ENCODE measurements around the gene MFSD1. TPM values are rescaled to one million over a fixed set of nuclear protein-coding genes. Genes with fewer than 3 reads are reported as not detected.

MFSD1 gene
- total and polyA plus RNA-seq, 12 donors: 20.4 to 118 (median 76.9) TPM

DNA sequence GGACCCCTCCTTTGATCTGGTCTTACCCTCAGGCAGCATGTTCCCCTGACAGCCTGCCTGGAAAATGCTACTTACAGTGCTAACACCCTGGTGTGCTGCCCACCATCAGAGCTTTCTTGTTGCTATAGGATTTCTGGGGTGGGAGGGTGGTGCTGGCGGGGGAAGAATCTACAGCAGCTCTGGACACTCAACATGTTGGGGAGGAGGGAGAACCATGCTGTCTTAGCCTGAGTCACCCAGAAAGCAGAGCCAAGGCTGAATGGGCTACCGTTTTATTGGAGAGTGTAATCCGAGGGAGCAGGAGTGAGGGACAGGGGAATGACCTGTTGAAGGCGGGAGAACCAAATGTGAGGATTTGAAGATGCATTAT, 45.6 kb downstream of the MFSD1 start:
- H3K36me3 ChIP-seq (replicated peaks in 1 of 2): no peaks in the 10 kb centered on the region
- TF ChIP-seq, protein P1, sequence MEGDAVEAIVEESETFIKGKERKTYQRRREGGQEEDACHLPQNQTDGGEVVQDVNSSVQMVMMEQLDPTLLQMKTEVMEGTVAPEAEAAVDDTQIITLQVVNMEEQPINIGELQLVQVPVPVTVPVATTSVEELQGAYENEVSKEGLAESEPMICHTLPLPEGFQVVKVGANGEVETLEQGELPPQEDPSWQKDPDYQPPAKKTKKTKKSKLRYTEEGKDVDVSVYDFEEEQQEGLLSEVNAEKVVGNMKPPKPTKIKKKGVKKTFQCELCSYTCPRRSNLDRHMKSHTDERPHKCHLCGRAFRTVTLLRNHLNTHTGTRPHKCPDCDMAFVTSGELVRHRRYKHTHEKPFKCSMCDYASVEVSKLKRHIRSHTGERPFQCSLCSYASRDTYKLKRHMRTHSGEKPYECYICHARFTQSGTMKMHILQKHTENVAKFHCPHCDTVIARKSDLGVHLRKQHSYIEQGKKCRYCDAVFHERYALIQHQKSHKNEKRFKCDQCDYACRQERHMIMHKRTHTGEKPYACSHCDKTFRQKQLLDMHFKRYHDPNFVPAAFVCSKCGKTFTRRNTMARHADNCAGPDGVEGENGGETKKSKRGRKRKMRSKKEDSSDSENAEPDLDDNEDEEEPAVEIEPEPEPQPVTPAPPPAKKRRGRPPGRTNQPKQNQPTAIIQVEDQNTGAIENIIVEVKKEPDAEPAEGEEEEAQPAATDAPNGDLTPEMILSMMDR (IDR thresholded peaks at IDR 0.05): no peak
- no peak for TF ChIP-seq POLR2A (IDR thresholded peaks at IDR 0.05)
- H3K4me3 ChIP-seq: no peak overlapping the region
- no peak overlapping the region for H3K27ac ChIP-seq
- H3K27me3 ChIP-seq: no peaks in the 10 kb centered on the region
- WGBS, 4 donors: 54 to 67% (median 60%) methylated on average over 4 of the region's 4 CpGs
- intact Hi-C loops (cut with DNase I): loop anchor here (5.0 to 10.0 kb wide), 2 partner anchors 287 to 415 kb away; no protein-coding TSS in a partner anchor
- DNase-seq: no peak
- no peaks in the 10 kb centered on the region for H3K4me1 ChIP-seq (replicated peaks in 1 of 2)
- H3K9me3 ChIP-seq (replicated peaks in 1 of 3): no peaks in the 10 kb centered on the region

DNA sequence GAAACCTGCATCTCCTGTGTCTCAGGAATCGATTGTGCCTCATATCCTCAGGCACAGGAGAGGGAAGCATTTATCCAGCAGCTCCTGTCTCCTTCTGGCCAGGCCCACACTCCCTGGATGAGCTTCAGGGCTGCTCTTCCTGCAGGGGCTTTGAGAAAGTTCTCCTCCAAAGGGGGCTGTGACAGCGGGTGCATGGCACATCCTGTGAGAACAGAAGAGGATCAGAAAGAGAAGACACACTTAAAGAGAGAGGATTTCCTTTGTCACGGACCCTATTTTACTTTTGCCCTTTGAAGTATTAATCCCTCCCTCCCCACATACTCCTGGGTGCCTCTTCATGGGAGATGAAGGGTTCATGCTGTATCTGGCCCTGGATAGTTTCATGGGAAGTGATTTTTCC, 46.0 kb downstream of the MFSD1 start:
- TF ChIP-seq, protein P1 (IDR thresholded peaks at IDR 0.05): no peak
- TF ChIP-seq POLR2A (IDR thresholded peaks at IDR 0.05): no peak
- intact Hi-C loops (cut with DNase I): loop anchor here (5.0 to 10.0 kb wide), 2 partner anchors 287 to 414 kb away; no protein-coding TSS in a partner anchor
- DNase-seq: no peak
- no peaks in the 10 kb centered on the region for H3K27me3 ChIP-seq
- no peaks in the 10 kb centered on the region for H3K9me3 ChIP-seq (replicated peaks in 1 of 3)
- H3K36me3 ChIP-seq (replicated peaks in 1 of 2): no peaks in the 10 kb centered on the region
- H3K4me1 ChIP-seq (replicated peaks in 1 of 2): no peaks in the 10 kb centered on the region
- 43 to 53% (median 52%) methylated on average over 3 of the region's 3 CpGs for WGBS, 4 donors
- no peak overlapping the region for H3K4me3 ChIP-seq
- H3K27ac ChIP-seq: no peak overlapping the region

DNA sequence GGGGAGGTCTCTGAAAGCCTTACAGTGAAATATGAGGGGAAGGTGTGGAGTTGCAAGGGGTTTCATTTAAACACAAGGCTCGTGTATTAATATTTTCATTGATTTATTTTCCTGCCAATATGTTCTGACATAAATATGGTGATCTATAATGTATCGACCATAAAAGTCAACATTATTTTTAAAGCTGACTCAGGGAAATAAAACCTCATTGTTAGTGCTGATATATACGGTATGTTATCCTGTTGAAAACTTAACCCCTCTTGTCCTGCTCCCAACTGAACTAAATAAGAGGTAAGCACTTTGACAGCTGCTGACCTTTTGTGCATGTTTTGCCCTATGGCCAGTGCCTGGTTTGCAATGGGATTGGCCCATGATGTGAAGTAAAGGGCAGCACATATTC, 47.9 kb downstream of the MFSD1 start:
- no peaks in the 10 kb centered on the region for H3K36me3 ChIP-seq (replicated peaks in 1 of 2)
- TF ChIP-seq, protein P1 (IDR thresholded peaks at IDR 0.05): no peak
- TF ChIP-seq POLR2A (IDR thresholded peaks at IDR 0.05): no peak
- 59 to 69% (median 63%) methylated on average over 3 of the region's 3 CpGs for WGBS, 4 donors
- H3K4me3 ChIP-seq: no peak overlapping the region
- no peak for DNase-seq
- no peaks in the 10 kb centered on the region for H3K4me1 ChIP-seq (replicated peaks in 1 of 2)
- H3K9me3 ChIP-seq (replicated peaks in 1 of 3): no peaks in the 10 kb centered on the region
- intact Hi-C loops (cut with DNase I): loop anchor here (5.0 to 10.0 kb wide), 2 partner anchors 285 to 413 kb away; no protein-coding TSS in a partner anchor
- no peak overlapping the region for H3K27ac ChIP-seq
- no peaks in the 10 kb centered on the region for H3K27me3 ChIP-seq

DNA sequence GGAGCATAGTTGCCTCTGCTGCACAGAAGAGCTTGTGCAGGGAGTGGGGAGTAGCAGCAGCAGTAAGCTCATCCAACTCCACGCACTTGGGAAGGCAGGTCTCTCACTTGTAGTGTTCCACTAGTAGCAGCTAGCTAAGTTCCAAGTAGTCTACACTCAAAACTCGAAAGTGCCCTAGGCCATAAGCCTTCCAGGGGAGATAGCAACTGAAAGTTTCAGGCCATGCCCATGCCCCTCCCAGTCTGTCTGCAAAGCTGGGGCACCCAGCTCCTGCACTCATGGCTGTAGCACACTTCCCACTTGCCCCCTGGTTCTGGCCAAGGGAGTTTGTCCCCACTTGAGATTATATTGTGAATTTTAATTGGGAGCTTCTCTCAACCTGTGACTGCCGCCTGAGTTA, 57.5 kb downstream of the MFSD1 start:
- intact Hi-C loops (cut with DNase I): no loop called here
- no peaks in the 10 kb centered on the region for H3K27me3 ChIP-seq
- H3K36me3 ChIP-seq (replicated peaks in 1 of 2): no peaks in the 10 kb centered on the region
- H3K27ac ChIP-seq: no peak overlapping the region
- no peak for DNase-seq
- TF ChIP-seq, protein P1 (IDR thresholded peaks at IDR 0.05): no peak
- TF ChIP-seq POLR2A (IDR thresholded peaks at IDR 0.05): no peak
- no peaks in the 10 kb centered on the region for H3K9me3 ChIP-seq (replicated peaks in 1 of 3)
- 74 to 87% (median 81%) methylated on average over 3 of the region's 3 CpGs for WGBS, 4 donors
- no peak overlapping the region for H3K4me3 ChIP-seq
- H3K4me1 ChIP-seq (replicated peaks in 1 of 2): no peaks in the 10 kb centered on the region

All from adrenal gland (tissue), 12 donors.